Brain microvascular endothelial cell (primary cell): ENCODE measurements around the gene PLIN3.
"Not testable (repeated sequence)": the region's sequence is repeated elsewhere in the genome, so short reads cannot be mapped to it uniquely, and the experiment has no call there.

Experiments
- DNase-seq: peaks from one replicate; pipeline ENCODE4 v3.0.0-alpha.2; 2020
- H3K27ac ChIP-seq: fragments of 250-450 bp; sonication (Bioruptor Pico); 2 replicates; pipeline ENCODE4 v1.5.1; 2020; ENCODE audit warnings: mild to moderate bottlenecking, moderate library complexity
- H3K27me3 ChIP-seq: fragments of 250-450 bp; sonication (Bioruptor Pico); replicated peaks from 2 replicates; pipeline ENCODE4 v1.5.1; 2020; ENCODE audit warnings: mild to moderate bottlenecking
- H3K36me3 ChIP-seq: fragments of 250-450 bp; sonication (Bioruptor Pico); replicated peaks from 2 replicates; pipeline ENCODE4 v1.5.1; 2020; ENCODE audit warnings: mild to moderate bottlenecking
- H3K4me3 ChIP-seq: 2 replicates; pipeline ENCODE4 v1.5.1; 2011; ENCODE audit warnings: low read depth, mild to moderate bottlenecking, control low read depth, low read length, moderate library complexity
- in situ Hi-C: cut with HindIII; loops from 2 replicates; pipeline ENCODE4 v1.10.0; 2017; ENCODE audit warnings: low sequenced_read_pairs, low pct_ligation_motif_present
- TF ChIP-seq, protein P1 (sequence below): IDR thresholded peaks from 2 replicates; pipeline ENCODE4 v1.5.1; 2011; ENCODE audit warnings: low read depth, mild to moderate bottlenecking, moderate library complexity, low read length, control low read depth, inconsistent platforms; ENCODE audit errors: missing control alignments

The PLIN3 gene

DNA sequence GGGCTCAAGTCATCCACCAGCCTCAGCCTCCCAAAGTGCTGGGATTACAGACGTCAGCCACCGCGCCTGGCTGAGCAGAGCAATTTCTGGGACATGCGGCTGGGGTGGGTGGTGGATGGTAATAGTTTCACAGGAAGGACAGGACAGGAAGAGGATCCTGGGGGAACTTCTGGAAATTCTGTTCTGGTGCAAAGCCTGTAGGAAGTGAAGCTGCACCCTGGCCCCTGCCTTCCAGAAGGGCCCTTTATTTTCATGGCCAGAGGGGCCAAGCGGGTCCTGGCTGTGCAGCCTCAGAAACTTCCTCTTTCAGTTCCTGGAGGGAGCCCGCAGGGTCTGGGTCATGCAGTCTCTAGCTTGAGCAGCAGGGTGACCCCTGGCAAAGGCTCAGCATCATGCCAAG lies 60.3 kb downstream of the PLIN3 start:
- Histone ChIP-seq H3K36me3 (no peaks in the 10 kb centered on the region), H3K27ac (no peak overlapping the region), H3K27me3 (no peaks in the 10 kb centered on the region), H3K4me3 (no peak overlapping the region)
- TF ChIP-seq, protein P1, sequence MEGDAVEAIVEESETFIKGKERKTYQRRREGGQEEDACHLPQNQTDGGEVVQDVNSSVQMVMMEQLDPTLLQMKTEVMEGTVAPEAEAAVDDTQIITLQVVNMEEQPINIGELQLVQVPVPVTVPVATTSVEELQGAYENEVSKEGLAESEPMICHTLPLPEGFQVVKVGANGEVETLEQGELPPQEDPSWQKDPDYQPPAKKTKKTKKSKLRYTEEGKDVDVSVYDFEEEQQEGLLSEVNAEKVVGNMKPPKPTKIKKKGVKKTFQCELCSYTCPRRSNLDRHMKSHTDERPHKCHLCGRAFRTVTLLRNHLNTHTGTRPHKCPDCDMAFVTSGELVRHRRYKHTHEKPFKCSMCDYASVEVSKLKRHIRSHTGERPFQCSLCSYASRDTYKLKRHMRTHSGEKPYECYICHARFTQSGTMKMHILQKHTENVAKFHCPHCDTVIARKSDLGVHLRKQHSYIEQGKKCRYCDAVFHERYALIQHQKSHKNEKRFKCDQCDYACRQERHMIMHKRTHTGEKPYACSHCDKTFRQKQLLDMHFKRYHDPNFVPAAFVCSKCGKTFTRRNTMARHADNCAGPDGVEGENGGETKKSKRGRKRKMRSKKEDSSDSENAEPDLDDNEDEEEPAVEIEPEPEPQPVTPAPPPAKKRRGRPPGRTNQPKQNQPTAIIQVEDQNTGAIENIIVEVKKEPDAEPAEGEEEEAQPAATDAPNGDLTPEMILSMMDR: no peak
- in situ Hi-C loops: no loop called here
- DNase-seq: no peak

DNA sequence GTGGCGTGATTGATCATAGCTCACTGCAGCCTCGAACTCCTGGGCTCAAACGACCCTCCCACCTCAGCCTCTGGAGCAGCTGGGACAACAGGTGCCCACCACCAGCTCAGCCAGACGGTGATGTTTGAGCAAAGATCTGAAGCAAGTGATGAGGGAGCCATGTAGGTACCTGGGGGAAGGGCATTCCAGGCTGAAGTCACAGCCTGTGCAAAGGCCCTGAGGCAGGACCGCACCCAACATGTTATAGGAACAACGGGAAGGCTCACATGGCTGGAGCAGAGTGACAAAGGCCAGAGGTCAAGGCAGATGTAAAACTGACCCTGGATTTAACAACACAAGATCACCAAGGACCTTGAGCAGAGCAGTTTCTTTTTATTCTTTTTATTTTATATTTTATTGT lies 61.1 kb downstream of the PLIN3 start:
- DNase-seq: no peak
- Histone ChIP-seq H3K36me3 (no peaks in the 10 kb centered on the region), H3K27me3 (no peaks in the 10 kb centered on the region), H3K4me3 (no peak overlapping the region), H3K27ac (no peak overlapping the region)
- in situ Hi-C loops: no loop called here
- TF ChIP-seq, protein P1: no peak

DNA sequence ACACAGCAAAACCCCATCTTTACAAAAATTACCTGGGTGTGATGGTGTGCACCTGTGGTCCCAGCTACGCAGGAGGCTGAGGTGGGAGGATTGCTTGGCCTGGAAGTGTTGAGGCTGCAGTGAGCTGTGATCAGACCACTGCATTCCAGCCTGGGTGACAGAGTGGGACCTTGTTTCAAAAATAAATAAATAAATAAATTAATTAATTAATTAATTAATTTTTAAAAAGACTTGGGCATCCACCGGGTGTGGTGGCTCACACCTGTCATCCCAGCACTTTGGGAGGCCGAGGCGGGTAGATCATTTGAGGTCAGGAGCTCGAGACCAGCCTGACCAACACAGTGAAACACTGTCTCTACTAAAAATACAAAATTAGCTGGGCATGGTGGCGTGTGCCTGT lies 62.3 kb downstream of the PLIN3 start:
- H3K27ac ChIP-seq, DNase-seq, H3K36me3 ChIP-seq, H3K27me3 ChIP-seq, H3K4me3 ChIP-seq, in situ Hi-C loops: not testable (repeated sequence)

DNA sequence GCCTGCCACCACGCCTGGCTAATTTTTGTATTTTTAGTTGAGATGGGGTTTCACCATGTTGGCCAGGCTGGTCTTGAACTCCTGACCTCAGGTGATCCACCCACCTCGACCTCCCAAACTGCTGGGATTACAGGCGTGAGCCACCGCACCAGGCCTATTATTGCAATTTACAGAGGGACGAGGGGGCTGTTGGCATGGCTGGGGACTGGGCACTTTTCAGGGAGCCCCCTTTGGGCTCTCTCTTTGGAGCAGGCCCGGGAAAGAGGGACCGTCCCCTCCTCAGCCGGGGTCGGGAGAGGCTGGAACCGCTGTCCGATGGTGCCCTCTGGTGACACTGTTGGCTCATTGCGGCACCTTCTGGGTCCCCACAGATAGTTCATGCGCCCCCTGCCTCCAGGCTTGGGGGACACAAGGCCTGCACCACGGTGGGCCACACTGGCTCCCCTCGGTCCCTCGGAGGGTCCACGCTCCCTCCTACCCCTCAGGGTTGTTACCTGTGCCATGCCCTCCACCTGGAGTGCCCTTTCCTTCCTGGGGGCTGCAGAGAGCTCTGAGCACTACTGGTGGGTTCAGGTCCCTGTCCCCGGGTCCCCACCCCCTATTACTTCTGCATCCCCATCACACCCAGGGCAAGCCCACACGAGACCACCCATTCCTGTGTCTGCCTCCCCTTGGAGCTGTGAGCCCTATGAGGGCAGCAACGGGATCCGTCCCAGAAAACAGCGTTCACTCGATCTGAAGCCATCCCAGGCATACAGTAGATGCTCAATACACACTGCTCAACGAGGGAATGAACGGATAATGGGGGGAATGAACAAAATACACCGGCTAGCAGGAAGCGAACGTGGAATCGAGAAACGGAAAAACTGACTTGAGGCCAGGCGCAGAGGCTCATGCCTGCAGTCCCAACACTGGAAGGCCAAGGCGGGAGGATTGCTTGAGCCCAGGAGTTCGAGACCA lies 63.5 kb downstream of the PLIN3 start:
- in situ Hi-C loops: no loop called here

DNA sequence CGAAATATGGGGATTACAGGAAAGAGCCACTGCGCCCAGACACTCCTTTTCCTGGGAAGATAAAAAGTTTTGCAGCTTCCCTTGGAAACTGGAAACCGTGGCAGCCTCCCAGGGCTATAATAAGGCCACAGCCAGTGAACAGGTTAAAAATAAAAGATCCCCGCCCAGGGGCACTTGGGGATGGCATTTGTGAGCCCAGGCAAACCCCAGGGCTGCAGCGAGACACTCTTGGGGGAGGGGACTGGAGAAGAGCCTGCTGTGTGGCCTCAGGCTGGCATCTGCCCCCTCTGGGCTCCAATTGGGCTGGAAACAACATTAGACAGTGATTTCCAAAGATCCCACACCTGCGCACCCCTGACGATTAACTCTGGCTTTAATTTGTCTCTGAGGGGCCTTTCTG lies 64.8 kb downstream of the PLIN3 start:
- in situ Hi-C loops: no loop called here
- Histone ChIP-seq H3K36me3 (no peaks in the 10 kb centered on the region), H3K27ac (no peak overlapping the region), H3K4me3 (no peak overlapping the region), H3K27me3 (no peaks in the 10 kb centered on the region)
- DNase-seq: no peak
- TF ChIP-seq, protein P1: no peak

More for the DNA sequence above, 63.5 kb downstream of the PLIN3 start:
- peak; percentile 34 for DNase-seq
- Histone ChIP-seq H3K4me3 (no peak overlapping the region), H3K27me3 (no peaks in the 10 kb centered on the region), H3K36me3 (no peaks in the 10 kb centered on the region), H3K27ac (no peak overlapping the region)
- TF ChIP-seq, protein P1: peak; percentile 90

DNA sequence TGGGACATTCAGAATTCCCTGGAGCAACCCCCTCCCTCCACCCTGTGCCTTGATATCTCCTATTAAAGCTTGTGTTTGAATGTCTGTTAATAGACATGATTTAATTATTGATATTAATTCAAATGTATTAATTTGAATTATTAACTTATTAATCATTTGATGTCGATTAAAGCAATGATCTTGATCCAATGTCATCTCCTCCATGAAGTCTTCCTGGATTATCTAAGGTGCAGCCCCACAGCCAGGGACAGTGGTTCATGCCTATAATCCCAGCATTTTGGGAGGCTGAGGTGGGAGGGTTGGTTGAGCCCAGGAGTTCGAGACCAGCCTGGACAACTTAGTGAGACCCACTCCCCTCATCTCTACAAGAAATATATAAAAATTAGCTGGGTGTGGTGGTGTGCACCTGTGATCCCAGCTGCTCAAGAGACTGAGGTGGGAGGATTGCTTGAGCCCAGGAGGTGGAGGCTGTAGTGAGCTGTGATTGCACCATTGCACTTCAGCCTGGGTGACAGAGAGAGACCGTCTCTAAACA lies 66.3 kb downstream of the PLIN3 start:
- no peak overlapping the region for H3K27ac ChIP-seq
- H3K36me3 ChIP-seq: peaks cover 7% of the 10 kb centered on the region
- no peaks in the 10 kb centered on the region for H3K27me3 ChIP-seq
- TF ChIP-seq, protein P1: no peak
- no peak for DNase-seq
- no peak overlapping the region for H3K4me3 ChIP-seq
- in situ Hi-C loops: no loop called here
